NCI-H2029 (cell line): ENCODE results near the gene MRPL44.
A peak's percentile ranks its signal among the peaks of the same experiment; 100 is the strongest.
"Not testable (repeated sequence)": the region's sequence is repeated elsewhere in the genome, so short reads cannot be mapped to it uniquely, and the experiment has no call there.

Source experiments
- DNase-seq: peaks from one replicate; lab custom pipeline; 2025; lab: John Stamatoyannopoulos, UW

Gene MRPL44

DNA sequence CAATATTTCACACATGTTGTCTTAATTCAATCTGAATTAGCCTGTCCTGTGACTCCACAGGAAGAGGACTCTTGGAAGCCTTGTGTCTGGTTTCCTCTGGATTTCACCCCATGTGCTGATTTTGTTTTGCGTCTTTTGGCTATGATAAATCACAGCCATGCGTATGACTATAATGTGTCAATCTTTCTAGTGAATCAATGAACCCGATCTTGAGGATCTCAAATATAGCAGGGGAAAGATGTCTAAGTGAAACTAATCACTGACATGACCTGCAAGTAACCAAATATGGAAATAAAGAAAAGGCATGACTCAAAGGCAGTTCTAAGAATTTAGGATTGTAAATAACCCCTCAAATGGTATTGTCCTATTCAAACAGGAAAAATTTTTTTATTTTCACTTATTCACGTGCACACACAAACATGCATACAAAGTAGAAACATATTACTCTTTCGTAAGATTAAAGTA lies 20.4 kb upstream of the MRPL44 start:
- DNase-seq = no peak

DNA sequence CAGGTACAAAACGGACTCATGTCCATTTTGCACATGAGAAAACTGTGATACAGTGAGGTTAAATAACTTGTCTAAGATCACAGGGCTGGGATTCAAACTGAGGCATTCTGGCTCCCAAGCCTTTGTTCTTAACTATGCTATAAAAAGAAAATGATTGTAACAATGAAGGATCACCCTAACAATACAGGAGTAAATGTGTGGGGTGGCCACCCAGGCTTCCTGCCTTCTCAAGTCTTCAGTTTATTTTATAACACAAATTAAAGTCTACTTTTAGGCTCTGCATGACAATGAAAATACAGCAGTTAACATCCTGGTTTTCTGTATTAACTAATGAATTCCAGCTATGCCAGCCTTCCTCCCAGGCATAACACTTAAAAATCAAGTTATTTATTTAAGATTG lies 19.7 kb upstream of the MRPL44 start:
- no peak for DNase-seq

DNA sequence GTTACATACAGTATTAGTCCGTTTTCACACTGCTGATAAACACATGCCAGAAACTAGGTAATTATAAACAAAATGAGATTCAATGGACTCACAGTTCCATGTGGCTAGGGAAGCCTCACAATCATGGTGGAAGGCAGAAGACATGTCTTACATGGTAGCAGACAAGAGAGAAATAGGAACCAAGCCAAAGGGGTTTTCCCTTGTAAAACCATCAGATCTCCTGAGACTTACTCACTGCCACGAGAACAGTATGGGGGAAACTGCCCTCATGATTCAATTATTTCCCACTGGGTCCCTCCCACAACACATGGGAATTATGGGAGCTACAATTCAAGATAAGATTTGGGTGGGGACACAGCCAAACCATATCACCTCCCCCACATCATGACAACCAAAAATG lies 17.8 kb upstream of the MRPL44 start:
- DNase-seq = not testable (repeated sequence)

DNA sequence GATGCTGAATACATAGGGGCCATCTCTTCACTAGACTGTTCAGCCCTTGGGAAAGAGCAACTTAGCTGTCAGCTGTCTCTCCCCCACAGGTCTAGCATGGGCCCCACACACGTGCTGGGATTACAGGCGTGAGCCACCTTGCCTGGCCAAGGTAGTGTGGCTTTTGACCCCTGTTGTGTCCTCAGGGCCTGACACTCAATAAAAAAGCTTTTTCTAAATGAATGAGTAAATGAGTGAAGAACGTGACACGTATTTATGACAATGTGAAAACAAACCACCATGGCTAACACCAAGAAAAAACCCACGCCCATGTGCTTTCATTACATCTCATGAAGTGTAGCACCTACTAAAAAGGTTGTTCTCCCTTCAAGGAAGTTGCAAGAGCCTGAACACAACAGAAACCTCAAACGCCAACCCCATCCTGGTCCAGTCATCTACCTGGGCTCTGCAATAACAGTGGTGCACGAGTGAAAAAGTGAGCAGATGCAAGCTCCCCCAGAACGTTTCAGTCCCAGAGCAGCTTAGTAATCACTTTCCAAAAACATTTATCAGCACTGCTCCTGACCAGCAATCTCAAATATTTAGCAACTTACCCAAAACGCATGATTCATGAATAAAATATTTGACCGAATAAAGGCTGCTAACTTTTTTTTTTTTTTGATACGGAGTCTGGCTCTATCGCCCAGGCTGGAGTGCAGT lies 15.5 kb upstream of the MRPL44 start:
- DNase-seq = no peak

DNA sequence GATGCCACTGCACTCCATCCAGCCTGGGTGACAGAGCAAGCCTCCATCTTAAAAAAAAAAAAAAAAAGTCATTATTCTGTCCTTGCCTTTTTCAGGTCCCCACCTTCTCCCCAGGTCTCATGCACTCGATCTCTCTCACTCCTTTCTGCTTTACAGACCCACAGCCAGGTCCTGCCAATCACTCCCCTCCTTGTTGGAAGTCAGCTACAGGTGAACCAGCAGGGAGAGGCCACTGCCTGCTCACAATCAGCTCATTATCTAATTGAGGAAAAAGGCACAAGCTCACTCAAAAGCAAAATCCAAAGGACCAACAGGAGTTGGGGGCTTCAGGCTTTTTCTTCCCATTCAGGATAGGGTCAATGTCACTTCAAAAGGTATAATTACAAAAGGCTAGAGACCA lies 14.1 kb upstream of the MRPL44 start:
- no peak for DNase-seq

DNA sequence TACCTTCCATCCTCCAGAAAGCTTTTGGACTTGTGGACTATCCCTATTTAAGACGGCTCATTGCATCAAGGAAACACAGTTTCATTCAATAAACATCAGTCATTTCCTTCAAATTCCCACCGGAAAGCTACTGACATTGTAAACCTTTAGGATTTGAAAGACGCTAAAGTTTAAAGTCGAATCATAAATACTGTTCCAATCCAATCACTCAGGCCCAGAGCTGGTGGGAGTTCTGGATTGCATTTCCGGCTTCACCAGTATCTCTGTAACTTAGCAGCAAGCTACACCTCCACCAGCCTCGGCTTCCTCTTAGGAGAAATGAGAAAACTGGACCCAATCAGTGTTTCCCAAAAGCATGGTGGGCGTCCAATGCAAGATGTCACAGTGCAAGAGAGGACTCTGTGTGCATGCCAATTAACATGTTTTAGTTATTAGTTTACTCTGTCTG lies 13.7 kb upstream of the MRPL44 start:
- DNase-seq = no peak

DNA sequence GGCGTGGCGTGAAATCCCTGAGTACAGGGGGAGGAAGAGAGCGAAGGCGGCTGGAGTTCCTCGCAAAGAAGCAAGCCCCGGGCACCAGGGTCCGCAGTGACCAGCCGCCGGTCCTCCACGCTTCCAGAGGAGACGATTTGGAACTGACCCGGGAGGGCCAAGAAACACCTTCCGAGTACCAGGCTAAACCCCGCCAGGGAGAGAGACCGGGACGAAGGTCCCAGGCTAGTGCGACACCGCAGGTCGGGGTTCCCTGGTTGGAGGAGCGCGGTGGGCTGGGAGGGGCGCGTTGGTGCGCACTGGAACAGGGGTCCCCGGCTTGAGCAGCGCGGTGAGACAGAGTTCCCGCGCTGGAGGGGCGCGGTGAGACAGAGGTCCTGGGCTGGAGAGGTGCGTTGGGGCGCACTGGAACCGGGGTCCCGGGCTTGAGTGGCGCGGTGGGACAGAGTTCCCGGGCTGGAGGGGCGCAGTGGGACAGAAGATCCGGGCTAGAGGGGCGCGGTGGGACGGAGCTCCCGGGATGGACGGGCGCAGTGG lies 13.0 kb upstream of the MRPL44 start:
- no peak for DNase-seq

DNA sequence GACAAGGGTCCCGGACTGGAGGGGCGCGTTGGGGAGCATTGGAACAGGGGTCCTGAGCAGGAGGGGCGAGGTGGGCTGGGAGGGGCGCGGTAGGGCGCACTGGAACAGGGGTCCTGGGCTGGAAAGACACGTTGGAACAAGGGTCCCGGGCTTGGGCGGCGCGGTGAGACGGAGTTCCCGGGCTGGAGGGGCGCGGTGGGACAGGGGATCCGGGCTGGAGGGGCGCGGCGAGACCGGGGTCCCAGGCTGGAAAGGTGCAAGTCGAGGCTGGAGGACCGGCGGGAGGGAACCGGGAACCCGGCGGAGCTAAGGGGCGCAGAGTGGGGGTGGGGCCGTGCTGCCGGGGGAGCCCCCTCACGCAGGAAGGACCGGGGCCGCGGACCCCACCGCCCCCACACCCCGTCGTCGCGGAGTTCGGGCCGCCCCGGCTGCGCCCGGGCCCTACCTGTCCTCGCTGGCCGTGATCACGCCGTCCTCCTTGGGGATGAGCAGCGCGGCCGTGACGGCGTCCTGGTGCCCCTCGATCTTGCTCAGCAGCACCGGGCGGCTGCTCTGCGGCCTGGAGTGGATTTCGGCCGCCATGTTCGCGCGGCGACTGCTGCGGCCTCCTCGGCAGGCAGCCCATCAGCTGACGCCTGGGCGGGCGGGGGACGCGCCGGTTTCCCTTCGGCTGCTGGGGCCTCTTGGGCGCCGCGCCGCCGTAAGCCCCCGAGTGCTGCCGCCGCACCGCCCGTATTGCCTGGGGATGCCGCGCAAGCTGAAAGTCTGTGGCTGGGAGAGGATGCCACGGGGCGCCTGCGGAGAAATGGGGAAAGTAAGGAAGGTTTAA lies 12.3 kb upstream of the MRPL44 start, which contains the start of gene WDFY1:
TSS of gene WDFY1 (minus strand) at position 633 of the 829 bp plus-strand sequence. CDS start at position 582, 51 bp downstream.
- DNase-seq = peak; percentile 65

DNA sequence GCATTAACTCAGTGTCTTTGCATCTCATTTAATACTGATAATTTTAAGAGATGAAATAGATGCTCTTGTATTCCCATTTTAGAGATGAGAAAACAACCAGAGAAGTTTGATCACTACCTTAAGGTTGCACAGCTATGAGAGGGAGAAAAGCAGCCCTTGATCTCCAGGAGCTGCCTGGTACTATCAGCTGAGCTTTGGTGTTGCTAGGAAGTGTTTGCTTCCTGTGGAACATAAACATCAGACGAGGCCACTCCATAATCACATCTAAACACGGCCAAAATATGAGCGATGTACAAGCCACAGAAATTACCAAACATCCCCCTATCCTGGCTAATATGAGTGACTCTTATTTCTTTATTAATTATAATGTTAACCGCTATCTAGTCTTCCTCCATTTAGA lies 11.5 kb upstream of the MRPL44 start:
- DNase-seq = no peak

DNA sequence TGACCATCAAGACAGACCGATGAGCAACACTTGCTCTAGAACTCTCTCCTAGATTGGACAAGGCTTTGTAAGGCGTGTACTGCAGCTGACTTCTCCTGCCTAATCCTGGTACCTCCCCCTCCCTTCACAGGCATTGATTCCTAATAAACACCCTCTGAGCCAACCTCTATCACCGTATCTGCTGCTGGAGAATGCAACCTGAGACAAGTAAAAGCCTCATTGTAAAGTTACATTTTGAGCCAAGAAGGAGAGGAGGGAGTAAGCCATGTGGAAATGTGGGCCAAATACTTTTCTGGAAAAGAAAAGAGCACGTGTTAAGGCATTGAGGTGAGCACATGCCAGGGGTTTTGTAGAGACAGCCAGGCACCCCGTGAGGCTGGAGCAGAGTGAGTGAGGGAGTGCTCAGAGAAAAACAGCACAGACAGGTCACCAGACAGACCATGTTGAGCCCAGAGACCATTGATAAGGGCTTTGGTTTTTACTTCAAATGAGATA lies 9.5 kb upstream of the MRPL44 start:
- no peak for DNase-seq

DNA sequence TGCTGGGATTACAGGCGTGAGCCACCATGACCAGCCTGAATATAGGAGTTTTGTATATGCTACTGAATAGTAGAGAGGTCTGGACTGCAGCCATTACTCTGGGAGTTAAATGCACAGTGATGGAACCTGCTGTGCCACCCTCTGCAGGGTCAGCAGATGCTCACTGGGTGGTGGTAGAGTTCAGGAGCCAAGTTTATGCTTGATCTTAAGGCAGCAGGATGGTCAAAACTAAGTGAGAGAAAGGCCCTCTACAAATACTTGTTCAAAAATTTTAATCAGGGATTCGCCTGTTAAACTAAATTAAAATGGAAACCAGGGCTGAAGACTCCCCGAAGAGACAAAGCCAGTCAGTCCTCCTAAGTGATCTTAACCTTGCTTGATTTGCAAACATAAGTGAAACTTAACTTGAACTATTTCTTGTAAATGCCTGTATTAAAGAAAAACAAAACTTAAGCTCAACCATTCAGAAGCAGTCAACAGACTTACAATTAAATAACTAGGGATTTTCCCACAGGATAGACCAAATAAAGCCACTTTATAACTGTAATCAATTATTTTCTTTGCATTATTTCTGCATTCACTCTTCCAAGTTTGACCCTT lies 7.9 kb upstream of the MRPL44 start:
- no peak for DNase-seq

DNA sequence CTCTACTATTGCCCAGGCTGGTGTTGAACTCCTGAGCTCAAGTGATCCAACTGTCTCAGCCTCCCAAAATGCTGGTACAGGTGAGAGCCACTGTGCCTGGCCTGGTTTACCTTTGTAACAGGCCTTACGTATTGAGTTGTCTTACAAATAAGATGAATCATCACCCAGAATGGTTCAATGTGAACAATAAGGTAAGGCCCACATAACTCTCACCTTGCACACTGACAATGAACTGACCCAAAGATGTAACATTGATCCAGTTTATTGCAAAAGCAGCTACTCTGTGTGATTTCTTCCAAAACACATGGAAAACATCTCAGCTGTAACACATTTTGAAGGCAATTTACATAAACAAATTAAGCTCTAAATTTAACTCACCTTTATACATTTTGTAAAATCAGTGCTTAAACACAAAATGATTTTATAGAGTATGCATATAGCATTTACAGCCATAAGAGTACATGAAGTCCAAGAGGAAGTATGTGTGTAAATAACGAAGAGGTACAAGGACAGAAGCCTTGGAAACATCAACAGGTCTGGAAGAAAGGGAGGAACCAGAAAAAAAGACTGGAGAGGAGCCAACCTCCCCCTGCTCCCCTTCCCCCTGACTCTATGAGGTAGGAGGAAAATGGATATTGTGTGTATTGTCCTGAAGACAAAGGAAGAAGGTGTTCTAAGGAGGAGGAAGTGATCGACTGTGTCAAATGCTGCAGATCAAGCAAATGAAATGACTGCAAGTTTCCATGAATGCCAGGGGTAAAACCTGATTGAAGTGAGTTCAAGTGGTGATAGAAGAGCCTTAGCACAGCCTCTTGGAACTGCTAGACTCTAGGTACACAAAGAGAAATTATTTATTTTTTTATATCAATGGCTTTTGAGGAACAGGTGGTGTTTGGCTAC lies 6.6 kb upstream of the MRPL44 start:
- DNase-seq = peak; percentile 56

DNA sequence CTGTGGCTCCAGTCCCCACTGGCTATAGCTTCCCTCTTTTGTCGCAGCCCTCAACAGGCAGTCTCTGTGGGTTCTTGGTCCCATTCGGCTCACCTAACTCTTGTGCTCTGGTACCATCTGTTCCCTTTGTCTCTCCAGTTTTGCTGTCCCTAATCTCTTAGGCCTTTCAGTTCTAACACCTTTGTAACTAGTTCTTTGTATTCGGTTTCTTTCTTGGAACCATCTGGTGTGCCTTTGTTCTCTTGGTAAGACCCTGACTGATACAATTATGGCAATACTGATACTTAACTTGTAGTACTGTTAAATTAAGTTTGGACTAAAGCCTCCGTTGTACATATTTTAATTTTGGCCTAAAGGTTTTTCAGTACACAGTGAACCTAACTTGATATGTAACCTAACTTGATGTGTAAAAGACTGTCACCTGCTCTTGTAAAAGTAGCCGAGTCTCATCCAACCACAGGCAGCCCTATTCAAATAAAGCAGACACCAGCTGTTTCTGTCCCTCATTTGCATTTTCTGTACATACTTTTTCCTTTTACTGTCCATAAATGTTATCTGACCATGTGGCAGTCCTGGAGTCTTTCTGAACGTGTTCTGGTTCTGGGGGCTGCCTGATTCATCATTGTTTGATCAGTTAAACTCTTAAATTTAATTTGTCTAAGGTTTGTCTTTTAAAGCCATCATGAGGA lies 4.8 kb upstream of the MRPL44 start:
- DNase-seq = no peak

DNA sequence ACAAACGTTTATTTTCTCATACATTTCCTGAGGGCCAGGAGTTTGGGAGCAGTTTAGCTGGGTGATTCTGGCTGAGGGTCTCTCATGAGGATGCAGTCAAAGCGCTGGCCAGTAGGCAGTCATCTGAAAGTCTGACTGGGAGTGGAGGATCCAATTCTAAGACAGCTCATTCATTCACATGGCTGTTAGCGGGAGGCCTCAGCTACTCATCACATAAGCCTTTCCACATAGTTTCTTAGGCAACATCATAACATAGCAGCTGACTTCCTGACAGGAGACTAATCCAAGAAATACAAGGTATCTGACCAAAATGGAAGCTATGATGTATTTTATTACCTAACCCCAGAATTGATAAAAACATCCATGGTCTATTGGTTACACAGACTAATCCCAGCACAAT lies 2.9 kb upstream of the MRPL44 start:
- no peak for DNase-seq

DNA sequence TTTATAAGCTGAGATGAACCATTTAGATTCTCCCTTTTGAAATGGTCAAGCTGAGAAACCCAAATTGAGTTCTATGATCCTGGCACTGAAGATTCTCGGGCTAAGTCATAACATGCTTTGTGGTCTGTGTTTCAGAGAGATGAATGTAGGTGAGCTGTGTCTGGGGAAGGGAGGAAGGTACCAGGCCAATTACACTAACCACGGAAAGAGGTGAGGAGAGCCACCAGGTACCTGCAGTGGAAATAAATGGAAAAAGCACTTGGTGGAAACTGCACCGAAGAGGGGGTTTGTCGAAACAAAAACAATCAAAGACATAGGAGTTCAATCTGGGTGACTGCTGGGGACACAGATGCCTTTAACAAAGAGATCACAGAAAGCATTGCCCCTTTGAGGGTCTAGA lies 963 bp upstream of the MRPL44 start:
- no peak for DNase-seq

DNA sequence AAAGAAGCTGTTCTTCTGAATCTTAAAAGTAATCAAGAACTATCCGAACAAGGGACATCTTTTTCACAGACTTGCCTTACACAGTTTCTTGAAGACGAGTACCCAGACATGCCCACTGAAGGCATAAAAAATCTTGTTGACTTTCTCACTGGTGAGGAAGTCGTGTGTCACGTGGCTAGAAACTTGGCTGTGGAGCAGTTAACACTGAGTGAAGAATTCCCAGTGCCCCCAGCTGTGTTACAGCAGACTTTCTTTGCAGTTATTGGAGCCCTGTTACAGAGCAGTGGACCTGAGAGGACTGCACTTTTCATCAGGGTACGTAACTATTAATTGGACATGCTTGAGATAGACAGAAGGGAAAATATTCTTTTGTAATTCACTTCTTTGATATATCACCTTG lies 2.4 kb downstream of the MRPL44 start:
- no peak for DNase-seq

DNA sequence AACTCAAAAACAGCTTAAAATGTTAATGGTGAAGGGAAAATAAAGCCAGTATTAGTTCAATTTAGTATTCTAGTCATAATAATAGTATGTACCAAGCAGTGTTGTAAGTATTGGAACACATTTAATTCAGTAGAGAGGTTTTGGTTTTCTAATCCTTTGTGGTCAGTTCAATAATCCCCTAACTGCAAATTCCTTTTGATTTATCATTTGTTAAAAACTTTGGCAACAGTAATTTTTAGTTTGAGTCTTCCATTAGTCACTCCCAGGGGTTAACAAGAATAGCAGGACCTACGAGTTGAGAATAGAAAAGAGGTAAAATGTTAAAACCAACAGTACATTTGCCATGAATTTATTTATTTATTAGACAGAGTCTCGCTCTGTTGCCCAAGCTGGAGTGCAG lies 10.7 kb downstream of the MRPL44 start:
- DNase-seq = no peak

DNA sequence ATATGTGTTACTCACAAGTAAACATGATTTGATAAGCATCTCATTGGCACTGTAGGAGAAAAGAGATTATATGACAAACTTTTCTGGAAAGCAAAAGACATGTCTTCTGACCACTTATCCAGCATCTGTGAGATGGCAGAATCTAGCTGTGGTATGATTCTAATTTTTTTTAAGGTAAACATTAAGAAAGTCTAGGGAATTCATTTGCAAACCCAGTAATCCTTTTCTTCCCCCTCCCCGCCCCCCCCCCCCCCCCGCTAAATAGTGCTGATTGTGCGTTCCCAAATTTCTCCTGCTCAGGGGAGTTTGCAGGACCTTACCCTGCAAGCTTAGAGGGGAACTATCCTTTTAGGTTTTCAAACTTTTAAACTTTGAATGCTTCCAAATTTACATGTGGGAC lies 12.1 kb downstream of the MRPL44 start:
- no peak for DNase-seq

DNA sequence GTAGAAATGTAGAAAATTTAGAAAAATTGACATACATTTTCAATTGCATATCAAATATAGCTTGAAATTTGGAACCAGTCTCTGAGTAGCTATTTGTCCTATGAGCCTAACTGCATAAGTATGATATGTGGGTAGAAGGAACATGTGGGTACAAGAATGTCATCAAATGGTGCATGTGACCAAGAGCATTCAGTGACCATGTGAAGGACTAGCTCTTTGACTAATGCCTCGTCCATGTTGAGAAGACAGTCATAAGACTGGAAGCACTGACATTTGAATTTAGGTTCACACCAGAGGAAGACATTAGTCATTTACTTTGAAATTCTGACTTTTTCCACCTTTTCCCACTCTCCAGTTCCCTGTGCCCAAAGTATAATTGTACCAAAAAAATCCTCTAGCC lies 12.6 kb downstream of the MRPL44 start:
- DNase-seq = no peak

DNA sequence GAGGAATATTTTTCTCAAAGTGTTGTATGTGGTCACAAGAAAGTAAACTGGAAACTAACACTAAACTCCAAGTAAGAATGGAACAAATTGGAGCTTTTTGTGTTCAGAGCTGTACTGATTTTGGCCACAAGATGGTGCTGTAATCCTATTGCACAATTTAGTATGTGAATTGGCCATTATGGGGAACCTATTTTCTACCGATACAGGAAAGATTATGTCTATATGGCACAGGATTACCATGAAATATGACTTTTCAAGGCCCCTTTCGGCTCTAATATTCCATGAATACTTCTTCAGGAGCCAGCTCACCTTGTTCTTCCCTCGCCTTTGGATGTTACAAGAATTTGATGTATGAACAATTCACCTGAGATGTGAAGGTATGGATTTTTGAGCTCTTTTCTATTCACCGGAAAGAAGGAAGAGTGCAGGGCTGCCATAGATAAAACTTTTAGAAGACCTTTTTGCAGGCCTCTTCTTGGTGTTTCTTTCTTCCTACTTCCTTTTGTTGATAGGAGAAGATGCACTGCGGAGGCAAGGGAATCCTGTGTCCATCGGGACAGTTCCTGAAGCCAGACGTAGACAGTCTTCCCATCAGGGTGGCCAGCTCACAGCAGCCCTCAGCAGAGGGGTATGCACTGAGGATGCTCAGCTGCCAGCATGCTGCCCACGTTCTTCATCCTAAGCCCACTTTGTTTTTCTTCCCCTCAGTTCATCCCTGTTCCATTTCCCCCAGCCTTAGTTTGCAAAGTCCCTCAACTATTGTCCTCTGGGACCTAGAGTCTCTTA lies 13.3 kb downstream of the MRPL44 start:
- DNase-seq = peak; percentile 33
